Ovary (tissue), 1 donor: Measurements from ENCODE around the gene CCDC169.

Source experiments
- EP300 ChIP-seq: sonication (generic); formaldehyde crosslinking; IDR thresholded peaks from one replicate; pipeline ENCODE4 v1.6.1; 2017; ENCODE audit warnings: antibody characterized with exemption
- POLR2A ChIP-seq: fragments of 450-650 bp; IDR thresholded peaks from one replicate; pipeline ENCODE4 v1.6.1; 2017; ENCODE audit warnings: antibody characterized with exemption, mild to moderate bottlenecking, moderate library complexity

DNA sequence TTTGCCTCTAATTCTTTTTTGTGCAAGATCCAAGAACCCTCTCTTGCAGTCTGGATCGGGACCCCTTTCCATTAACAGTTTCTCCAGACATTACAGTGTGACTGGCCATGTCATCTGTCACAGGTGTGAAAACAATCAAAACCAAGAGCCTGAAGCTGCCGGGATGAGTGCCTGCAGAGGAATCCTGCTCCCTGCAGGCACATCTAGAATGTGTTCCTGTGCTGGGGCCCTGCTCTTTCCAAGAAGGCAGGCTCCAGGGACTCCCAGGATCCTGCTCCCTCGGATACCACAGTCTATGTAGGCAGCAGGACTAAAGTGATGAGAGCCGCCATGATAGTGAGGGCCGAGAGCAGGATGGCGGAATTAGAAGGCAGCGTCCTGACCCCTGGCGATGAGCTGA is 38.8 kb downstream of the CCDC169 start:
- no peak for TF ChIP-seq EP300
- no peak for TF ChIP-seq POLR2A
